C4-2B (cell line): Measurements from ENCODE around the gene HOOK2.

Experiments used
- H3K27ac ChIP-seq: fragments of 450-650 bp; 2 replicates; pipeline ENCODE4 v1.5.1; 2017
- ZFX ChIP-seq: fragments of 450-650 bp; IDR thresholded peaks from 2 replicates; pipeline ENCODE4 v1.6.1; 2017
- TF ChIP-seq, protein P1 (sequence below): fragments of 450-650 bp; conservative IDR thresholded peaks from 2 replicates; pipeline ENCODE4 v1.5.1; 2017; ENCODE audit warnings: mild to moderate bottlenecking

Gene HOOK2

GRCh38 chr19:12754465-12755196 lies 20.7 kb downstream of the HOOK2 start:
- TF ChIP-seq ZFX: no peak
- TF ChIP-seq, protein P1, sequence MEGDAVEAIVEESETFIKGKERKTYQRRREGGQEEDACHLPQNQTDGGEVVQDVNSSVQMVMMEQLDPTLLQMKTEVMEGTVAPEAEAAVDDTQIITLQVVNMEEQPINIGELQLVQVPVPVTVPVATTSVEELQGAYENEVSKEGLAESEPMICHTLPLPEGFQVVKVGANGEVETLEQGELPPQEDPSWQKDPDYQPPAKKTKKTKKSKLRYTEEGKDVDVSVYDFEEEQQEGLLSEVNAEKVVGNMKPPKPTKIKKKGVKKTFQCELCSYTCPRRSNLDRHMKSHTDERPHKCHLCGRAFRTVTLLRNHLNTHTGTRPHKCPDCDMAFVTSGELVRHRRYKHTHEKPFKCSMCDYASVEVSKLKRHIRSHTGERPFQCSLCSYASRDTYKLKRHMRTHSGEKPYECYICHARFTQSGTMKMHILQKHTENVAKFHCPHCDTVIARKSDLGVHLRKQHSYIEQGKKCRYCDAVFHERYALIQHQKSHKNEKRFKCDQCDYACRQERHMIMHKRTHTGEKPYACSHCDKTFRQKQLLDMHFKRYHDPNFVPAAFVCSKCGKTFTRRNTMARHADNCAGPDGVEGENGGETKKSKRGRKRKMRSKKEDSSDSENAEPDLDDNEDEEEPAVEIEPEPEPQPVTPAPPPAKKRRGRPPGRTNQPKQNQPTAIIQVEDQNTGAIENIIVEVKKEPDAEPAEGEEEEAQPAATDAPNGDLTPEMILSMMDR: no peak
- H3K27ac ChIP-seq: no peak overlapping the region

DNA sequence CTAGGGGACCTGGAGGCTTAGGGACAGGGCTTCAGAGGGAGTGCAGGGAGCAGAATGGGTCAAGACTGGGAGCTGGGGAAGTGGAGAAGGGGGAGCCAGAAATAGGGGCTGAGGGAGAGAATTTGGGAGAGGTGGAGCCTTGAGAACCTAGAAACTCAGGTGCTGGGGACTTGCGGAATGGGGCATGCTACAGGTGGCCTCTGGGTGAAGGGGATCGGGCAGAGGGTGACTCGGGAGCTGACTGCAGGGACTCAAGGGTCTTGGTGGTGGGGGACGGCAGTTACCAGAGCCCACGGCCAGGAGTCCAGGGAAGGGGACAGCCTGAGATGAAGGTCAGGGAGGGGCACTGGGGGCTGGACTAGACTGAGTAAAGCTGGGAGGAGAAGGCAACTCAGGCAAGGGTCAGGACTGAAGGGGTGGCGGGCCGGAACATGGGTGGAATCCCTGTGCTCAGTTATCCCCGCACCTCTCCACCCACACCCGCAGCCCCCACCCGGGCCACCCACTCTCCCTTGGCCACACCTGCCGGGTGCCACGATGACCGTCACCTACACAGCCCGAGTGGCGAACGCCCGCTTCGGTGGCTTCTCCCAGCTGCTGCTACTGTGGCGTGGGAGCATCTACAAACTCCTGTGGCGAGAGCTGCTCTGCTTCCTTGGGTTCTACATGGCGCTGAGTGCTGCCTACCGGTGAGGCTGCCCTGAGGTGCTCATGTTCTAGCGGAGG lies 23.1 kb downstream of the HOOK2 start:
- H3K27ac ChIP-seq: no peak overlapping the region

DNA sequence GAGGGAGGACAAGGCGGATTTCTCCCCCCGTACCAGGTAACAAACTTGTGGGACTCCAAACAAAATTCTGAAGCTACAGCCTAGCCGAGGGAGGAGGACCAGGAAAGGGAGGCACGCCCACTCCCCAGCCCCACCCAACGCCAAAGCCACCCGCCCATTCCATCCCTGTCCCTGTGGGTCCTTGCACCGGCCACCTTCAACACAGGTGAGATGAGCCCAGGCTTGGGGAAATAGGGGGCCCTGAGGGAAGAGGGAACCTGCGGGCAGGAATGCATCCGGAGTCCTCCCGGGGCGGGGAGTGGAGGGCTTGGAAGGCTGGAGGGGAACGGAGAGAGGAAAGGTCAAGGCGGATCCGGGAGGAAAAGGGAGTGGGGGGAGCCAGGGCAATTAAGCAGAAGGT lies 23.7 kb downstream of the HOOK2 start, which contains the start of gene BEST2:
Gene BEST2 (plus strand): TSS at position 157 of the 400 bp plus-strand sequence. CDS start 802 bp downstream, outside the sequence.
- TF ChIP-seq ZFX: no peak
- TF ChIP-seq, protein P1: no peak
- no peak within 1 kb of the TSS for H3K27ac ChIP-seq

More for the DNA sequence above, 23.1 kb downstream of the HOOK2 start:
- TF ChIP-seq, protein P1: no peak
- no peak for TF ChIP-seq ZFX

GRCh38 chr19:12750851-12751250 lies 24.5 kb downstream of the HOOK2 start:
- no peak for TF ChIP-seq ZFX
- TF ChIP-seq, protein P1: no peak
- no peak overlapping the region for H3K27ac ChIP-seq

DNA sequence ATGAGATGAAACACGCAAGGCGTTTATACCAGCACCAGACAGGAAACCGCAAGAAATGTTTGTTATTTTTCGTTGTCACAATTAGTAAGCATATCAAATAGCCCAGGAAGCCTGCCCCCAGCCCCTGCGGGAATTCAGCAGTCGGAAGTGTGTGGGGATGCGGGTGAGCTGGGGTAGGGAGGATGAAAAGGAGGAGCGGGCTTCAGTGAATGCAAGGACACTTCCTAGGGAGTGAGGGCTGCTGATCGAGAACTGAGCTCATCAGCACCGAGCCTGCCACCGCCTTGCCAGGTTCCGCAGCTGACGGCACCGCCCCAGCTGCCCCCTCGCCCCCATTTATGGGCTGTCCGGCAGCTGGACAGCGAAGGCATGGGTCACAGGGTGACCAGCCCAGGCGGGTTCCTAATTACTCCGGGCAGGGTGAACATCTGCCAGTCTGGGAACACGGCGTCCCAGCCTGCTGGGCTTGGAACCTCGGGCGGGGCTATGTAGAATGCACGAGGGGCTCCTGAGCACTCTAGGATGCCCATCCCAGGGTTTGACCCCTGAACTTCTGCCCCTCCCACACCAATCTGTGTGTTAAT lies 25.3 kb downstream of the HOOK2 start:
- TF ChIP-seq, protein P1: no peak
- no peak for TF ChIP-seq ZFX
- no peak overlapping the region for H3K27ac ChIP-seq

- H3K27ac ChIP-seq: no peak overlapping the region
Observed at GRCh38 chr19:12748489-12748888, 26.9 kb downstream of the HOOK2 start.

More at GRCh38 chr19:12748489-12748888, 26.9 kb downstream of the HOOK2 start:
- TF ChIP-seq, protein P1: no peak
- TF ChIP-seq ZFX: no peak
